Endothelial cell of umbilical vein (primary cell): ENCODE results near the gene ARID1B. TPM values are rescaled to one million over a fixed set of nuclear protein-coding genes. Genes with fewer than 3 reads are reported as not detected.

Experiments used
- BruUV-seq: library from RNA; stranded (reverse); fragments of 400-500 nt; replicated peaks from 2 replicates; lab custom pipeline; 2021; lab: Mats Ljungman, UMichigan
- CTCF ChIA-PET: fragments of 300-600, 350-600 bp; sonication (Branson Sonifier 250); formaldehyde crosslinking; loops from one replicate; lab custom pipeline; 2021; ENCODE audit warnings: antibody characterized with exemption, inconsistent platforms; lab: Charles Lee
- POLR2A ChIA-PET: fragments of 300-600, 350-600 bp; sonication (Branson Sonifier 250); formaldehyde crosslinking; loops from one replicate; lab custom pipeline; 2021; ENCODE audit warnings: antibody characterized with exemption, inconsistent platforms; lab: Charles Lee
- DNase-seq: peaks from one replicate; pipeline ENCODE4 v3.0.0-alpha.2; 2011; ENCODE audit warnings: low read depth, low spot score
- FAIRE-seq: peaks from 2 replicates; lab custom pipeline; 2011; peaks lifted over from hg19 to GRCh38; lab: Jason Lieb, UNC
- H2AFZ ChIP-seq: 2 replicates; pipeline ENCODE4 v1.6.0; 2012; ENCODE audit warnings: low read depth, low read length, control low read depth, inconsistent platforms
- H3K27ac ChIP-seq: 2 replicates; pipeline ENCODE4 v1.5.1; 2011; ENCODE audit warnings: low read depth, mild to moderate bottlenecking, control low read depth, low read length, moderate library complexity; ENCODE audit not compliant: insufficient read depth
- H3K27me3 ChIP-seq, 2 experiments: 2 replicates each; pipeline versions ENCODE4 v1.6.0 to v1.6.1; 2011; ENCODE audit warnings: low read length in 2 of 2, mixed read lengths in 1 of 2; ENCODE audit not compliant: control insufficient read depth in 2 of 2, insufficient read depth in 2 of 2
- H3K36me3 ChIP-seq, 2 experiments: 2 replicates in 1 of 2; 3 replicates in 1 of 2; pipeline ENCODE4 v1.5.1; 2011; ENCODE audit warnings: low read length in 2 of 2, mild to moderate bottlenecking in 1 of 2, moderate library complexity in 1 of 2; ENCODE audit not compliant: control insufficient read depth in 2 of 2, insufficient read depth in 2 of 2; ENCODE audit errors: extremely low read depth in 1 of 2
- H3K4me1 ChIP-seq: 3 replicates; pipeline ENCODE4 v1.5.1; 2011; ENCODE audit warnings: mild to moderate bottlenecking, low read length; ENCODE audit not compliant: control insufficient read depth, insufficient read depth; ENCODE audit errors: extremely low read depth
- H3K4me2 ChIP-seq: 2 replicates; pipeline ENCODE4 v1.6.1; 2011; ENCODE audit warnings: low read length, control low read depth, mixed read lengths; ENCODE audit not compliant: insufficient read depth
- H3K4me3 ChIP-seq, 3 experiments: fragments of 200-600 bp in 1 of 3; sonication (generic), shearing (Covaris generic) in 1 of 3; replicated peaks in 1 of 3; 2 replicates each; pipeline ENCODE4 v1.5.1; 2011 to 2016; ENCODE audit warnings: control low read depth in 3 of 3, low read length in 3 of 3, mild to moderate bottlenecking in 2 of 3, inconsistent platforms in 1 of 3, low read depth in 1 of 3, moderate library complexity in 1 of 3; ENCODE audit not compliant: insufficient read depth in 1 of 3
- H3K79me2 ChIP-seq: 2 replicates; pipeline ENCODE4 v1.6.0; 2012; ENCODE audit warnings: low read length, inconsistent platforms; ENCODE audit not compliant: control insufficient read depth, insufficient read depth
- H3K9ac ChIP-seq: replicated peaks from 2 replicates; pipeline ENCODE3; 2011; ENCODE audit warnings: low read length, control low read depth; ENCODE audit not compliant: insufficient read depth; ENCODE audit errors: extremely low read depth
- H3K9me1 ChIP-seq: replicated peaks from 3 replicates; pipeline ENCODE4 v1.6.0; 2011; ENCODE audit warnings: mild to moderate bottlenecking, low read length; ENCODE audit not compliant: control insufficient read depth, insufficient read depth; ENCODE audit errors: extremely low read depth
- H3K9me3 ChIP-seq: replicated peaks from 2 replicates; pipeline ENCODE4 v1.5.1; 2012; ENCODE audit warnings: low read length, inconsistent platforms; ENCODE audit not compliant: control insufficient read depth, insufficient read depth
- H4K20me1 ChIP-seq: replicated peaks from 2 replicates; pipeline ENCODE3; 2011; ENCODE audit warnings: mild to moderate bottlenecking, low read length; ENCODE audit not compliant: control insufficient read depth, insufficient read depth; ENCODE audit errors: extremely low read depth
- EZH2 ChIP-seq: IDR thresholded peaks from 2 replicates; pipeline ENCODE4 v1.6.1; 2012; ENCODE audit warnings: borderline replicate concordance, low read depth, mild to moderate bottlenecking, moderate library complexity, low read length, inconsistent platforms; ENCODE audit not compliant: severe bottlenecking
- FOS ChIP-seq: IDR thresholded peaks from 2 replicates; pipeline ENCODE4 v1.6.1; 2011; ENCODE audit warnings: mild to moderate bottlenecking, low read length, moderate library complexity, borderline replicate concordance; ENCODE audit not compliant: insufficient read depth
- GATA2 ChIP-seq: IDR thresholded peaks from 2 replicates; pipeline ENCODE4 v1.7.0; 2011; ENCODE audit warnings: low read depth, mild to moderate bottlenecking, moderate library complexity, mixed read lengths, low read length; ENCODE audit not compliant: insufficient read length, insufficient read depth
- JUN ChIP-seq: IDR thresholded peaks from 2 replicates; pipeline ENCODE4 v1.6.1; 2011; ENCODE audit warnings: borderline replicate concordance, low read depth; ENCODE audit not compliant: insufficient read length, insufficient read depth
- MYC ChIP-seq: IDR thresholded peaks from one replicate; pipeline ENCODE4 v1.6.1; 2011; ENCODE audit warnings: mild to moderate bottlenecking, low read depth, low read length
- POLR2A ChIP-seq: IDR thresholded peaks from 2 replicates; pipeline ENCODE4 v1.6.1; 2012; ENCODE audit warnings: low read depth, mild to moderate bottlenecking, control low read depth, low read length
- POLR2AphosphoS5 ChIP-seq: IDR thresholded peaks from 2 replicates; pipeline ENCODE4 v1.6.1; 2012; ENCODE audit warnings: low read depth, mild to moderate bottlenecking, control low read depth, low read length, moderate library complexity; ENCODE audit not compliant: insufficient read depth
- dilution Hi-C: fragments of 300-500 bp; cut with MboI; formaldehyde crosslinking; loops from one replicate; pipeline ENCODE4 v1.15.0; 2019; ENCODE audit warnings: low sequenced_read_pairs; ENCODE audit not compliant: extremely low pct_ligation_motif_present
- intact Hi-C: fragments of 100-400 bp; cut with micrococcal nuclease; formaldehyde crosslinking; loops from one replicate; pipeline ENCODE4 v1.10.0; 2022
- polyA plus RNA-seq, 4 experiments: library from polyadenylated mRNA; depleted of rRNA in 3 of 4; stranded (reverse) in 3 of 4; unstranded in 1 of 4; fragments of >200 nt; gene quantifications; 2 replicates each; pipeline versions ENCODE4 v1.2.1 to v1.2.3, GENCODE V29; 2011 to 2012; ENCODE audit warnings: missing spikeins in 1 of 4
- total RNA-seq: library from RNA; stranded (reverse); gene quantifications from 2 replicates; pipeline ENCODE4 v1.2.3, GENCODE V29; 2021
- TF ChIP-seq, protein P1 (sequence below), 2 donors: IDR thresholded peaks; 1 replicate in 1 of 2; 2 replicates in 1 of 2; pipeline ENCODE4 v1.5.1; 2011; ENCODE audit warnings: low read length in 2 of 2, mild to moderate bottlenecking in 2 of 2, moderate library complexity in 2 of 2, control low read depth in 1 of 2, inconsistent platforms in 1 of 2, low read depth in 1 of 2; ENCODE audit not compliant: insufficient read depth in 1 of 2; ENCODE audit errors: extremely low read depth in 1 of 2
- TF ChIP-seq, protein P2 (sequence below): IDR thresholded peaks from 2 replicates; pipeline ENCODE4 v1.6.1; 2011; ENCODE audit not compliant: insufficient read depth, insufficient read length

Gene ARID1B
- total and polyA plus RNA-seq, 2 donors (not counting 3 experiments of a cell fraction or from before 2014, with no cell fraction given), result 21.8 to 89.5 TPM

DNA sequence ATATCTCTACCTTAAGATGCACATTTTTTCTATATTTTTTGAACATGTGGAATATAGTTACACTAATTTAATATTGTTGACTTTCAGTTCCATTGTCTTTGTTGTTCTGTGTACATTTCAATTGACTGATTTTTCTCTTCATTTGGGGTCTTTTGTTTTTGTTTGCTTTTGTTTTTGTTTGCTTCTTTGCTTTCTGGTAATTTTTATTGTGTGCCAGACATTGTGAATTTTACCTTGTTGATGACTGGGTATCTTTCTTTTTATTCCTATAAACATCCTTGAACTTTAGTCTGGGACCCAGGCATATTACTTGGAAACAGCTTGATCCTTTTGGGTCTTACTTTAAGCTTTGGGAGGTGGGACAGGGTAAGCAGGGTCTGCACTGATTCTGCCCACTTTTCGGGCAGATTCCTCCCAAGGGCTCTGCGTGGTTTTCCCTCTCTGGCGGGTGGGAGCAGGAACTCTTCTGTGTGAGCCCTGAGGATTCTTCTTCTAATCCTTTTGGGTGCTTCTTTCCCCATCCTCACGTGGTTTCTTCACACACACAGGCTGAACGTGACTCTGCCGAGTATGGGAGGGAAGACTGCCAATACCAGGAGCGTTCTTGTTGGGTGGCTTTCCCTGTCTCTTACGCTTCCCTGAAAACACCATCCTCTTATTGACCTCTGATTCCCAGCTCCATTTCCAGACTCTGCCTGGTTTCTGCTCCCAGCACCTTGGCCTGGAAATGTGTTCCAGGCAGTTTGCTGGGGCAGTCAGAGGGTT, 200.5 kb downstream of the ARID1B start:
- Histone ChIP-seq H3K79me2 (peaks cover 46% of the 10 kb centered on the region), H3K9ac (no peak overlapping the region), H3K36me3 (no peaks in the 10 kb centered on the region), H2AFZ (no peak overlapping the region), H3K9me3 (no peaks in the 10 kb centered on the region), H3K4me2 (no peak overlapping the region), H3K4me1 (no peaks in the 10 kb centered on the region), H3K4me3 (no peak overlapping the region), H3K9me1 (no peaks in the 10 kb centered on the region), H3K27ac (no peak overlapping the region), H3K27me3 (no peaks in the 10 kb centered on the region), H4K20me1 (peaks cover 5% of the 10 kb centered on the region)
- dilution Hi-C loops (no loop called here), intact Hi-C loops (no loop called here)
- TF ChIP-seq POLR2A (no peak), MYC (no peak), GATA2 (no peak), POLR2AphosphoS5 (no peak), FOS (no peak), JUN (no peak), EZH2 (no peak)
- TF ChIP-seq, protein P1, sequence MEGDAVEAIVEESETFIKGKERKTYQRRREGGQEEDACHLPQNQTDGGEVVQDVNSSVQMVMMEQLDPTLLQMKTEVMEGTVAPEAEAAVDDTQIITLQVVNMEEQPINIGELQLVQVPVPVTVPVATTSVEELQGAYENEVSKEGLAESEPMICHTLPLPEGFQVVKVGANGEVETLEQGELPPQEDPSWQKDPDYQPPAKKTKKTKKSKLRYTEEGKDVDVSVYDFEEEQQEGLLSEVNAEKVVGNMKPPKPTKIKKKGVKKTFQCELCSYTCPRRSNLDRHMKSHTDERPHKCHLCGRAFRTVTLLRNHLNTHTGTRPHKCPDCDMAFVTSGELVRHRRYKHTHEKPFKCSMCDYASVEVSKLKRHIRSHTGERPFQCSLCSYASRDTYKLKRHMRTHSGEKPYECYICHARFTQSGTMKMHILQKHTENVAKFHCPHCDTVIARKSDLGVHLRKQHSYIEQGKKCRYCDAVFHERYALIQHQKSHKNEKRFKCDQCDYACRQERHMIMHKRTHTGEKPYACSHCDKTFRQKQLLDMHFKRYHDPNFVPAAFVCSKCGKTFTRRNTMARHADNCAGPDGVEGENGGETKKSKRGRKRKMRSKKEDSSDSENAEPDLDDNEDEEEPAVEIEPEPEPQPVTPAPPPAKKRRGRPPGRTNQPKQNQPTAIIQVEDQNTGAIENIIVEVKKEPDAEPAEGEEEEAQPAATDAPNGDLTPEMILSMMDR (IDR thresholded peaks at IDR 0.05; ENCODE audit: extremely low read depth in 1 of 2, insufficient read depth in 1 of 2, low read depth in 1 of 2, low read length in 2 of 2), result no peak
- TF ChIP-seq, protein P2, sequence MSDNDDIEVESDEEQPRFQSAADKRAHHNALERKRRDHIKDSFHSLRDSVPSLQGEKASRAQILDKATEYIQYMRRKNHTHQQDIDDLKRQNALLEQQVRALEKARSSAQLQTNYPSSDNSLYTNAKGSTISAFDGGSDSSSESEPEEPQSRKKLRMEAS, result no peak
- POLR2A ChIA-PET, result no interaction called here
- DNase-seq (no peak), FAIRE-seq (no peak)
- CTCF ChIA-PET, result no interaction called here
- BruUV-seq, result no TSS peak
